SU-DHL-6 (cell line): ENCODE results near the gene JCAD.

Source experiments
- H2AFZ ChIP-seq: fragments of 200-600 bp; sonication (generic); 2 replicates; pipeline ENCODE4 v1.6.1; 2014; ENCODE audit warnings: low read depth, mild to moderate bottlenecking, moderate library complexity, mixed read lengths, antibody characterized with exemption, low read length; ENCODE audit not compliant: severe bottlenecking
- H3F3A ChIP-seq: fragments of 200-600 bp; shearing (Covaris generic); 2 replicates; pipeline ENCODE4 v1.6.0; 2016; ENCODE audit warnings: antibody characterized with exemption, mild to moderate bottlenecking; ENCODE audit not compliant: insufficient read depth
- H3K27ac ChIP-seq: fragments of 200-600 bp; sonication (generic); 2 replicates; pipeline ENCODE4 v1.5.1; 2016; ENCODE audit warnings: low read depth, mild to moderate bottlenecking, low read length, moderate library complexity, mixed read lengths
- H3K27me3 ChIP-seq: fragments of 200-600 bp; sonication (generic), shearing (Covaris generic); 2 replicates; pipeline ENCODE4 v1.6.0; 2014; ENCODE audit warnings: mild to moderate bottlenecking, low read length
- H3K36me3 ChIP-seq: fragments of 200-600 bp; sonication (generic); 2 replicates; pipeline ENCODE4 v1.6.1; 2014; ENCODE audit warnings: mild to moderate bottlenecking, low read length, mixed read lengths
- H3K4me2 ChIP-seq: fragments of 300-600, 200-600 bp; shearing (Covaris generic), sonication (generic); 2 replicates; pipeline ENCODE4 v1.6.0; 2014; ENCODE audit warnings: low read length, low read depth, mild to moderate bottlenecking; ENCODE audit not compliant: poor library complexity, severe bottlenecking
- H3K4me3 ChIP-seq: fragments of 200-600 bp; sonication (generic); 2 replicates; pipeline ENCODE4 v1.5.1; 2014; ENCODE audit warnings: antibody characterized with exemption, low read length, mild to moderate bottlenecking, mixed read lengths; ENCODE audit not compliant: insufficient read depth, poor library complexity, severe bottlenecking
- H3K79me2 ChIP-seq: fragments of 200-600 bp; sonication (generic); 2 replicates; pipeline ENCODE4 v1.6.1; 2014; ENCODE audit warnings: mild to moderate bottlenecking, low read length, moderate library complexity; ENCODE audit not compliant: insufficient read depth
- H3K9ac ChIP-seq: fragments of 200-600 bp; sonication (generic); 2 replicates; pipeline ENCODE4 v1.7.0; 2014; ENCODE audit warnings: mild to moderate bottlenecking, low read length
- H3K9me2 ChIP-seq: fragments of 200-600 bp; sonication (generic); replicated peaks from 2 replicates; pipeline ENCODE4 v1.6.1; 2014; ENCODE audit warnings: low read length; ENCODE audit not compliant: insufficient read depth
- H3K9me3 ChIP-seq: fragments of 200-600 bp; sonication (generic); 2 replicates; pipeline ENCODE4 v1.6.1; 2014; ENCODE audit warnings: low read length, mixed read lengths; ENCODE audit not compliant: insufficient read depth
- H4K20me1 ChIP-seq: fragments of 200-600 bp; sonication (generic); 2 replicates; pipeline ENCODE4 v1.6.1; 2014; ENCODE audit warnings: low read depth, mild to moderate bottlenecking, antibody characterized with exemption, low read length, moderate library complexity, mixed read lengths
- EZH2phosphoT487 ChIP-seq: fragments of 200-600 bp; sonication (generic), shearing (Covaris generic); conservative IDR thresholded peaks from 2 replicates; pipeline ENCODE4 v1.6.1; 2018; ENCODE audit warnings: mild to moderate bottlenecking, antibody characterized with exemption, low read length, moderate library complexity, mixed read lengths
- TF ChIP-seq, protein P1 (sequence below): fragments of 200-600 bp; sonication (generic); IDR thresholded peaks from one replicate; pipeline ENCODE4 v1.5.1; 2017; ENCODE audit warnings: antibody characterized with exemption, mild to moderate bottlenecking, low read length, moderate library complexity; ENCODE audit not compliant: insufficient read depth, poor library complexity, severe bottlenecking

Gene JCAD

DNA sequence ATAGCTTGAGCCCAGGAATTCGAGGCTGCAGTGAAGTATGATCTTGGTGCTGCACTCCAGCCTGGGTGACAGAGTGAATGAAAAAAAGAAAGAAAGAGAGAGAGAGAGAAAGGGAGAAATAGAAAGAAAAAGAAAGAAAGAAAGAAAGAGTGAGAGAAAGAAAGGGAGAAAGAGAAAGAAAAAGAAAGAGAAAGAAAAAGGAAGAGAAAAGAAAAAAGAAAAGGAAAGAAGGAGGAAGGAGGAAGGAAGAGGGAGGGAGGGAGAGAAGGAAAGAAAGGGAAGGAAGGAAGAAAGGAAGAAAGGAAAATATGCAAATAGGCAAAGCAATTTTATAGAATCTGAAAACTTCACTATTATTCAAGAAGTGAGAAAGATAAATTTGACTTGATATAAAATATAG lies 24.5 kb upstream of the JCAD start:
- Histone ChIP-seq H3K9me3 (no peaks in the 10 kb centered on the region), H3K9me2 (no peaks in the 10 kb centered on the region), H3F3A (no peaks in the 10 kb centered on the region), H4K20me1 (no peaks in the 10 kb centered on the region), H3K36me3 (no peaks in the 10 kb centered on the region), H2AFZ (no peak overlapping the region), H3K79me2 (no peaks in the 10 kb centered on the region), H3K4me3 (no peak overlapping the region), H3K27me3 (no peaks in the 10 kb centered on the region), H3K9ac (no peak overlapping the region), H3K4me2 (no peak overlapping the region), H3K27ac (no peak overlapping the region)
- TF ChIP-seq, protein P1, sequence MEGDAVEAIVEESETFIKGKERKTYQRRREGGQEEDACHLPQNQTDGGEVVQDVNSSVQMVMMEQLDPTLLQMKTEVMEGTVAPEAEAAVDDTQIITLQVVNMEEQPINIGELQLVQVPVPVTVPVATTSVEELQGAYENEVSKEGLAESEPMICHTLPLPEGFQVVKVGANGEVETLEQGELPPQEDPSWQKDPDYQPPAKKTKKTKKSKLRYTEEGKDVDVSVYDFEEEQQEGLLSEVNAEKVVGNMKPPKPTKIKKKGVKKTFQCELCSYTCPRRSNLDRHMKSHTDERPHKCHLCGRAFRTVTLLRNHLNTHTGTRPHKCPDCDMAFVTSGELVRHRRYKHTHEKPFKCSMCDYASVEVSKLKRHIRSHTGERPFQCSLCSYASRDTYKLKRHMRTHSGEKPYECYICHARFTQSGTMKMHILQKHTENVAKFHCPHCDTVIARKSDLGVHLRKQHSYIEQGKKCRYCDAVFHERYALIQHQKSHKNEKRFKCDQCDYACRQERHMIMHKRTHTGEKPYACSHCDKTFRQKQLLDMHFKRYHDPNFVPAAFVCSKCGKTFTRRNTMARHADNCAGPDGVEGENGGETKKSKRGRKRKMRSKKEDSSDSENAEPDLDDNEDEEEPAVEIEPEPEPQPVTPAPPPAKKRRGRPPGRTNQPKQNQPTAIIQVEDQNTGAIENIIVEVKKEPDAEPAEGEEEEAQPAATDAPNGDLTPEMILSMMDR, result no peak
- no peak for TF ChIP-seq EZH2phosphoT487

DNA sequence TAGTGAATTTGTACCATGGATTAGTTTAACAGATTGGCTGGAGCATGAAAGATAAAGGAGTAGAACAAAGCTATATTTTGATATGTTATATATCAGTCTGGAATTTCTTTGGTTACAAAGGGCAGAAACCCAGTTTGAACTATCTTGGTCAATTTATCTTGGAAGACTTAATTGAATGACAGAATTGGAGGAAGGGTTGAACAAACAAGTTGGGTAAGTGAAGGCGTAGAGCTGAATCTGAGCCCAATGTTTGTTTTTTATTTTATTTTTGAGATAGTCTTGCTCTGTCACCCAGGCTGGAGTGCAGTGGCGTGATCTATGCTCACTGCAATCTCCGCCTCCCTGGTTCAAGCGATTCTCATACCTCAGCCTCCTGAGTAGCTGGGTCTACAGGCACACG lies 21.8 kb upstream of the JCAD start:
- TF ChIP-seq, protein P1, result no peak
- TF ChIP-seq EZH2phosphoT487, result no peak
- Histone ChIP-seq H3K9ac (no peak overlapping the region), H3K9me2 (no peaks in the 10 kb centered on the region), H3K36me3 (no peaks in the 10 kb centered on the region), H3K9me3 (no peaks in the 10 kb centered on the region), H4K20me1 (no peaks in the 10 kb centered on the region), H3K4me3 (no peak overlapping the region), H3K4me2 (no peak overlapping the region), H3F3A (no peaks in the 10 kb centered on the region), H3K27ac (no peak overlapping the region), H2AFZ (no peak overlapping the region), H3K79me2 (no peaks in the 10 kb centered on the region), H3K27me3 (no peaks in the 10 kb centered on the region)

DNA sequence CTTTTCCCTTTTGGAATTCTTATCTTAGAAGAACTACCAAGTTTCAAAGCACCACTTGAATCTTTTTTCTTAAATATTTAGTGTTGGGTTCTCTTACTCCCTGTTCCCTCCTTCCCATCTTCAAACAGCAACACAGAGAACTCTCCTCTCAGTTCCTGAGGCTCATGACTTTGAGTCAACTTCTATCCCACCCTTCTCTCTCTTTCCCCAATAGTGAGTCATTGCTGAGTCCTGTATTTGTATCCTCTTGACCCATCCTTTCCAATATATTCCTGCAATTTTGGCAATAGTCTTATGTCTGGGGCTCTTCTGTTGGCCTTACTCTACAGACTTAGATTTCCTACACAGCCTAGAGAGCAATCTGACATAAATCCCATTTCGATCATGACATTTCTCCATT lies 20.8 kb upstream of the JCAD start:
- H3K9ac ChIP-seq, result no peak overlapping the region
- no peak overlapping the region for H2AFZ ChIP-seq
- no peaks in the 10 kb centered on the region for H3K9me2 ChIP-seq
- no peak overlapping the region for H3K4me3 ChIP-seq
- TF ChIP-seq EZH2phosphoT487, result no peak
- TF ChIP-seq, protein P1, result no peak
- no peaks in the 10 kb centered on the region for H4K20me1 ChIP-seq
- no peak overlapping the region for H3K27ac ChIP-seq
- no peaks in the 10 kb centered on the region for H3F3A ChIP-seq
- no peaks in the 10 kb centered on the region for H3K27me3 ChIP-seq
- no peaks in the 10 kb centered on the region for H3K36me3 ChIP-seq
- H3K9me3 ChIP-seq, result no peaks in the 10 kb centered on the region
- no peaks in the 10 kb centered on the region for H3K79me2 ChIP-seq
- H3K4me2 ChIP-seq, result no peak overlapping the region

DNA sequence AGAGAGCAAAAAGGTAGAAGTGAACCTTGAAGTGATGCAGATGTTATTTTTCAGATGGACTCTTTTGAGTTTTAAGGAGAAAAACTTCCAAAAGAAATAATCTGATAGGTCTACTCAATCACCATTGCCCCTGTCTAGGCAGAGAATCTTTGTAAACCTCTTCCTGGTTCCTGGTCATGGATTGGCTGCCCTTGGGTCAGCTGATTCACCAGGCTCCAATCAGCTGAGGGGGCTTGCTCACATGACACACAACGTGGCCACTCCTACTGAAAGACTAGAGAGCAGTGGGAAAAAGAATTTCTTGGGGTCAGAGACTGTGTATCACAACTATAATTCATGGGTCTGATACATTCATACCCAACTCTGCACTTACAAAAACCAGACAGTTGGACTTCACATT lies 20.0 kb upstream of the JCAD start:
- H3K9me3 ChIP-seq, result no peaks in the 10 kb centered on the region
- H3K4me3 ChIP-seq, result no peak overlapping the region
- no peaks in the 10 kb centered on the region for H4K20me1 ChIP-seq
- no peak overlapping the region for H3K4me2 ChIP-seq
- no peaks in the 10 kb centered on the region for H3K9me2 ChIP-seq
- H2AFZ ChIP-seq, result no peak overlapping the region
- no peaks in the 10 kb centered on the region for H3F3A ChIP-seq
- H3K79me2 ChIP-seq, result no peaks in the 10 kb centered on the region
- H3K36me3 ChIP-seq, result no peaks in the 10 kb centered on the region
- H3K9ac ChIP-seq, result no peak overlapping the region
- no peak for TF ChIP-seq EZH2phosphoT487
- TF ChIP-seq, protein P1, result no peak
- H3K27me3 ChIP-seq, result no peaks in the 10 kb centered on the region
- no peak overlapping the region for H3K27ac ChIP-seq
